Transverse colon (tissue), 3 donors: ENCODE measurements around the gene IL1A.

Experiments
- POLR2A ChIP-seq: fragments of 450-650 bp; IDR thresholded peaks from one replicate; pipeline ENCODE4 v1.6.1; 2016; ENCODE audit warnings: antibody characterized with exemption, mild to moderate bottlenecking, moderate library complexity
- TF ChIP-seq, protein P1 (sequence below), 5 experiments: fragments of 200-600 bp in 3 of 5; fragments of 450-650 bp in 2 of 5; sonication (generic) in 3 of 5; IDR thresholded peaks; 1 replicate in 2 of 5; 2 replicates in 3 of 5; pipeline ENCODE4 v1.5.1; 2016 to 2017; ENCODE audit warnings: antibody characterized with exemption in 5 of 5, inconsistent platforms in 3 of 5, mild to moderate bottlenecking in 2 of 5, moderate library complexity in 1 of 5

GRCh38 chr2:112812318-112813267, 28.3 kb upstream of the IL1A start:
- TF ChIP-seq, protein P1, sequence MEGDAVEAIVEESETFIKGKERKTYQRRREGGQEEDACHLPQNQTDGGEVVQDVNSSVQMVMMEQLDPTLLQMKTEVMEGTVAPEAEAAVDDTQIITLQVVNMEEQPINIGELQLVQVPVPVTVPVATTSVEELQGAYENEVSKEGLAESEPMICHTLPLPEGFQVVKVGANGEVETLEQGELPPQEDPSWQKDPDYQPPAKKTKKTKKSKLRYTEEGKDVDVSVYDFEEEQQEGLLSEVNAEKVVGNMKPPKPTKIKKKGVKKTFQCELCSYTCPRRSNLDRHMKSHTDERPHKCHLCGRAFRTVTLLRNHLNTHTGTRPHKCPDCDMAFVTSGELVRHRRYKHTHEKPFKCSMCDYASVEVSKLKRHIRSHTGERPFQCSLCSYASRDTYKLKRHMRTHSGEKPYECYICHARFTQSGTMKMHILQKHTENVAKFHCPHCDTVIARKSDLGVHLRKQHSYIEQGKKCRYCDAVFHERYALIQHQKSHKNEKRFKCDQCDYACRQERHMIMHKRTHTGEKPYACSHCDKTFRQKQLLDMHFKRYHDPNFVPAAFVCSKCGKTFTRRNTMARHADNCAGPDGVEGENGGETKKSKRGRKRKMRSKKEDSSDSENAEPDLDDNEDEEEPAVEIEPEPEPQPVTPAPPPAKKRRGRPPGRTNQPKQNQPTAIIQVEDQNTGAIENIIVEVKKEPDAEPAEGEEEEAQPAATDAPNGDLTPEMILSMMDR (IDR thresholded peaks at IDR 0.05), result no peak
- TF ChIP-seq POLR2A, result no peak
